AG08396 (cell line): Measurements from ENCODE around the gene ID3.

ENCODE experiments used
- DNase-seq: peaks from one replicate; pipeline ENCODE4 v3.0.0; 2012; ENCODE audit warnings: low spot score, mixed read lengths

ID3 gene

GRCh38 chr1:23565776-23566175 is 6.5 kb upstream of the ID3 start:
- DNase-seq, result no peak

GRCh38 chr1:23564529-23565122 is 5.3 kb upstream of the ID3 start:
- DNase-seq, result no peak

- no peak for DNase-seq
Measured at GRCh38 chr1:23563755-23564374, 4.6 kb upstream of the ID3 start.

GRCh38 chr1:23563003-23563402 is 3.7 kb upstream of the ID3 start:
- no peak for DNase-seq

GRCh38 chr1:23562137-23562876 is 3.0 kb upstream of the ID3 start:
- DNase-seq, result peak; percentile 94

- no peak for DNase-seq
Measured at GRCh38 chr1:23561813-23562100, 2.5 kb upstream of the ID3 start.

- no peak for DNase-seq
Measured at GRCh38 chr1:23561076-23561812, 1.9 kb upstream of the ID3 start.

GRCh38 chr1:23559985-23560741 is 862 bp upstream of the ID3 start:
- no peak for DNase-seq

- no peak for DNase-seq
Measured at GRCh38 chr1:23558872-23559135, 497 bp downstream of the ID3 start.

GRCh38 chr1:23558140-23558871 is 995 bp downstream of the ID3 start:
- DNase-seq, result no peak

- DNase-seq, result no peak
Measured at GRCh38 chr1:23557471-23558124, 1.7 kb downstream of the ID3 start.

GRCh38 chr1:23556635-23557470 is 2.4 kb downstream of the ID3 start:
- no peak for DNase-seq

GRCh38 chr1:23555986-23556634 is 3.2 kb downstream of the ID3 start:
- no peak for DNase-seq

GRCh38 chr1:23555270-23555985 is 3.9 kb downstream of the ID3 start:
- DNase-seq, result no peak

GRCh38 chr1:23554481-23555269 is 4.6 kb downstream of the ID3 start:
- DNase-seq, result peak; percentile 91

- no peak for DNase-seq
Measured at GRCh38 chr1:23554127-23554480, 5.2 kb downstream of the ID3 start.

- DNase-seq, result no peak
Measured at GRCh38 chr1:23553231-23554126, 5.8 kb downstream of the ID3 start.
